Daoy (cell line): ENCODE data around the gene ZNF473. TPM values are rescaled to one million over a fixed set of nuclear protein-coding genes. Genes with fewer than 3 reads are reported as not detected.
A peak's percentile ranks its signal among the peaks of the same experiment; 100 is the strongest.

Source experiments
- DNase-seq: peaks from one replicate; pipeline ENCODE4 v3.0.0-alpha.2; 2015; ENCODE audit warnings: low read depth
- total RNA-seq: library from RNA; depleted of rRNA; stranded (reverse); fragments of >200 nt; shearing (Covaris generic); gene quantifications from 2 replicates; pipeline ENCODE4 v1.2.3, GENCODE V29; 2014

Gene ZNF473
- total RNA-seq, 1 experiment from 2014 or later = 20.0 TPM

DNA sequence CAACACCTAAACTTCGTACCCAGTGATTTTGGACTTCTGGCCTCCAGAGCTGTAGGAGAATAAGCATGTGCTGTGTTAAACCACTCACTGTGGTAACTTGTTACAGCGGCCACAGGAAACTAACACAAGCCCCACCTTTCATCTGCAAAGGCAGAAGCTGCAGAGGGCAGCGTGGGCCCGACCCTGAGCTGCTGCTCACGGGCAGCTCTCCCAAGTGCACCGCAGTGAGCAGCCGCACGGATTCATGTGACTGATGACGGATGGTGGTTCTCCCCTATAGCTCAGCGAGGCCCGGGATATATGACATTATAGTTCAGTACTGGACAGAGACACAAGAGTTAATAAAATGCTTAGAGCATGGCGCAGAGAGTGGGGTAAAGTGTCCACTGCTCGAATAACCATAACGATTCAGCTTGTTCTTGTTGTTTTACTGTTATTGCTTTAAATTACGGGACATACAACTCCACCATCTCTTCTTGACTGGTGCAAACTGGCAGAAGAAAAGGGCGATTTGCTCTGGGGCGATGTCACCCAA is 22.5 kb upstream of the ZNF473 start:
- no peak for DNase-seq

GRCh38 chr19:50003810-50004419 is 21.9 kb upstream of the ZNF473 start:
- peak; percentile 94 for DNase-seq

DNA sequence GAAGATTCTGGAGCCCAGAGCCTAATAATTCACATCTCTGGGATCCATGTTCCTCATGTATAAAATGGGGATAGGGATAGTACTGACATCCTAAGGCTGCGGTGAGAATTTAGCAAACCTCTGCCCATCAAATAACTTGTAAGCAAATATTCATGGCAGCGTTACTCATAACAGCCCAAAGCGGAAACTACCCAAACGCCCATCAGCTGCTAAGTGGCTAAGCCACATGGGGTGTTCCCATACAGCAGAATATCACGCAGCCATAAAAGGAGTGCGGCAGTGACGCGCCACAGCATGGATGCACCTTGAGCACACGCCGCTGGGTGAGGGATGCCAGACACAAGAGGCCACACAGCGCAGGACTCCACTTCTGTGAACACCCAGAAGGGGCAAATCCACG is 20.4 kb upstream of the ZNF473 start:
- no peak for DNase-seq

DNA sequence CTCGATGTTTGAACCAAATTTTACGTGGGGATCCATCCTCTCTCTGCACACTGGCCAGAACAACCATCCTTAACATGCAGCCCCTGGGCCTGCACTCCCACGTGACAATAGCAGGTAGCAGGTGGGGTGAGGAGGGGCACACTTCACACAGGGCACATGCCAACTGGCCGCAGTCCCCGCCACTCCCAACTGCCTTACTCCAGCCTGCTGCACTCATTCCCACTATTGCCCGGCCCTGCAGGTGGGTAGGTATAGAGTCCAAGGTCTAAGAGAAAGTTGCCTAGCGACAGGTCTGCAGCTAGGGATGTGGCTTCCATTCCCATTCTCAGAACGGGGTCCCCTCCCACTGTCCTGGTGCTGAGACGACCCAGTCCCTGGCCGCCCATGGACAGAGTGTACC is 18.6 kb upstream of the ZNF473 start:
- no peak for DNase-seq

- DNase-seq = no peak
These were observed 17.9 kb upstream of the ZNF473 start for GRCh38 chr19:50007947-50008346.

- DNase-seq = peak; percentile 28
These were observed 17.3 kb upstream of the ZNF473 start for GRCh38 chr19:50008532-50008931.

GRCh38 chr19:50016225-50016807 is 9.5 kb upstream of the ZNF473 start:
- DNase-seq = no peak

GRCh38 chr19:50020481-50020880 is 5.3 kb upstream of the ZNF473 start:
- no peak for DNase-seq

DNA sequence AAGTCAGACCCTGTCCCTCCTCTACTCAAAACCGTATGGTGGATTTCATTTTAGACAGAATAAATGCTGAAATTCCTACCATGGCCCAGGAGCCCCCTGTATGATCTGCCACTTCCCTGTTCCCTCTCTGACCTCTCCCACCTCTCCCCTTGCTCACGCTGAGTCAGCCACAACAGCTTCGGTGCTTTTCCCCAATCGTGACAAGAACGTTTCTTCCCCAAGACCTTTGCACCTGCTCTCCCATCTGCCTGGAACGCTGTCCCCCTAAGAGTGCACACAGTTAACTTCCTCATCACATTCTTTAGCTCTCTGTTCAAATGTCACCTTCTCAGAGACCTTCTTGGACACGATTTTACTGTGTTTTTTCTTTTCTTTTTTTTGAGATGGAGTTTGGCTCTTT is 3.0 kb upstream of the ZNF473 start:
- DNase-seq = no peak

DNA sequence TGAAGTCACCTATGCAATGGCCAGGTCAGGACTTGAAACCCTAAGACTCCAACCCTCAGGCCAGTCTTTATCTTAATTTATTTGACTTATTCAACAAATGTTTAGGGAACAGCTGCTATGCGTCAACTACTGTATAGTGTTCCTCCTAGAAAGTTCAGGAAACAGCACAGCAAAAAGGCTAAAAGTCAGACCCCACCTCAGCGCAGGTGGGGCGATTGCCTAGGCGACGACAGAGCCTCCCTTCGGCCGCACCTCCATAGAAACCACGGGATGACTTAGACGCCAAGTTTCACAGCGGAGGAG is 1.1 kb upstream of the ZNF473 start:
- no peak for DNase-seq

- DNase-seq = peak; percentile 100
These were observed 597 bp upstream of the ZNF473 start, which contains the start of gene VRK3 for GRCh38 chr19:50025022-50025793. Gene VRK3, minus strand, starts transcription at chr19:50025372. Its CDS starts 9,210 bp downstream, at chr19:50016162.

DNA sequence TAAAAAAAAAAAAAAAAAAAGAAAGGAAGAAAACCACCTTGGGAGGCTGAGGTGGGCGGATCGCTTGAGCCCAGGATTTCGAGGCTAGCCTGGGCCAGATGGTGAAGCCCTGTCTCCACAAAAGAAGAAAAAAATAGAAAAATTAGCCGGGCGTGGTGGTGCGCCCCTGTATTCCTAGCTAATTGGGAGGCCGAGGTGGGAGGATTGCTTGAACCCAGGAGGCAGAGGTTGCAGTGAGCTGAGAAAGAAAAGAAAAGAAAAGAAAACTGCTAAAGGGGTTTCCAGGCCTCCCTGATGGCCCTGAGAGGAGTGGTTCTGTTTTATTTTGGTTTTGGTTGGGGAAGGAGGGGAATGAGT is 723 bp downstream of the ZNF473 start:
- no peak for DNase-seq

- no peak for DNase-seq
These were observed 4.4 kb downstream of the ZNF473 start for GRCh38 chr19:50030225-50030624.

DNA sequence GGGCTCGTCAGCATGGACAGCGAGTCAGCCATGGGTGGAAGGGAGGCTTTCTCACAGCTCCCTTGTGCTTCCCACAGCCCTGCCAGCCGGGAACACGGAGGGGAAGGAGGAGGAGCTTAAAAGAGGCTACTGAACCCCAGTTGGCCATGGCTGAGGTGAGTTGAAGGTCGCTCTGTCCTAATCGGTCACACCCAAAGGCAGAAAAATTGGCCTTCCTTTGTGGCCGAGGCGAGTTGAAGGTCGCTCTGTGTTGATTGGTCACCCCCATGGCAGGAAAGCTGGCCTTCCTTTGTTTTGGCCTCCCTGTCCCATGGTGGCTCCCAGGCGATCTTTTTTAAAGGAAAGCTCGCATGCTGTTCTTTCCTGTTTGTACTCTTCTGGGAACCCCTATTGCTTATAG is 5.1 kb downstream of the ZNF473 start:
- DNase-seq = no peak

- DNase-seq = no peak
These were observed 11.1 kb downstream of the ZNF473 start for GRCh38 chr19:50036908-50037307.

GRCh38 chr19:50039968-50040367 is 14.2 kb downstream of the ZNF473 start:
- no peak for DNase-seq

DNA sequence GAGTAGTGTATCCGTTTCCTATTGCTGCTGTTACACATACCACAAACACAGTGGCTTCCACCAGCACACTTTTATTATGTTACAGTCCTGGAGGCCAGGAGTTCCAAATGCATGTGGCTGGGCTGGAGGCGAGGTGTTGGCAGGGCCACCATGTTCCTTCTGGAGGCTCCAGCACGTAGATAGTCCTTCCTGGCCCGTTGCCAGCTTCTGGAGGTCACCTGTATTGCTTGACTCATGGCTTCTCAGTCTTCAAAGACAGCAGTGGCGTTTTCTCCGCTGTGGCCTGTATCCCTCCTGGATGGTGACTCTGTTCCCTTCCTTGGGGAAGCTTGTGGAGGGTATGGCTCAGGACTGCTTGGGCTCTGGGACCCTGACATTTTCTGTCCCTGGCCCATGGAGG is 15.2 kb downstream of the ZNF473 start:
- DNase-seq = no peak

- no peak for DNase-seq
These were observed 16.7 kb downstream of the ZNF473 start for GRCh38 chr19:50042363-50043024.

- no peak for DNase-seq
These were observed 18.2 kb downstream of the ZNF473 start for GRCh38 chr19:50043967-50044366.

- no peak for DNase-seq
These were observed 19.1 kb downstream of the ZNF473 start for GRCh38 chr19:50044922-50045321.

DNA sequence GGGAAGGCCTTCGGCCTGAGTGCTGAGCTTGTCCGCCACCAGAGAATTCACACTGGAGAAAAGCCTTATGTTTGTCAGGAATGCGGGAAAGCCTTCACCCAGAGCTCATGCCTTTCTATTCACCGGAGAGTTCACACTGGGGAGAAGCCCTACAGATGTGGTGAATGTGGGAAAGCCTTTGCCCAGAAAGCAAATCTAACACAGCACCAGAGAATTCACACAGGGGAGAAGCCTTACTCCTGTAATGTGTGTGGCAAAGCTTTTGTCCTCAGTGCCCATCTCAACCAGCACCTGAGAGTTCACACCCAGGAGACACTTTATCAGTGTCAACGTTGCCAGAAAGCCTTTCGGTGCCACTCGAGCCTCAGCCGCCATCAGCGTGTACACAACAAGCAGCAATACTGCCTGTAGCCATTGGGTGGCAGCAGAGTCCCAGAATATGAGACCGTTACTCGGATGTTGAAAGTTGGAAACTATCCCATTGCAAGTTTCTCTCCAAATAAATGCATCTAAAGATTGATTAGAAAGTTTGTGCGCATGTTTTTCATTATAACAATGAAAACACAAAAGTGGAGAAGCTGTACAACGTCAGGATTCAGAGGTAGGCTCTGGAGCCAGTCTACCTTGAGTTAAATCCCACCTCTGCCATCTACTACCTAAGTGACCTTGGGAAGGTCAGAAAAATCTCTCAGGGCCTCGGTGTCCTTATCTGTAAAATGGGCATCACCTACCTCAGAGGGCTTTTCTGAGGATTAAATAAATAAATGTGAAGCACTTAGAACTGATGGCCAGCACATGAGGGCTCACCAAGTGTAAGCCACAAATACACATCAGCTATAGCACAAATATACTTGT is 21.1 kb downstream of the ZNF473 start:
- DNase-seq = peak; percentile 61

DNA sequence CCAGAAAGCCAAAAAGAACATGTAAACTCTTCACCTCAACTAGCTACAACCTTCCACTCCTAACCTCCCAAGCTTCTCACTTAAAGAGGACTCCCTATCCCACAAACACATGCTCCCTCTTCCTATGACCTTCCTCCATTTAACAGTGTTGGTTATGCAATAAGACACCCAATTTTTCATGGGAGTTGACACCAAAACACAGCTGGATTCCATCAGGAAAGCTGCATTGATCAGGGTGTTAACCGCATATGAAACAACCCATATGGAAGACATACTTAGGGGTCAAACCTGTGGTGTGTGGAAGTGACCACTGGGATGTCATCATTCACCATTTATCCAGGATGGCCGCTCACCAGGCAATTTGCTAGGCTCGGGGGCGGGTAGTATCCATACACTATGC is 21.9 kb downstream of the ZNF473 start:
- DNase-seq = no peak
